HEK293 (cell line): ENCODE measurements around the gene PAX6.

Experiments used
- CTCF ChIA-PET: fragments of 350-600 bp; formaldehyde crosslinking; extraction: SDS; loops from one replicate; lab custom pipeline; 2021; ENCODE audit warnings: antibody characterized with exemption; lab: Yijun Ruan, JAX
- POLR2A ChIA-PET: fragments of 300-600 bp; formaldehyde crosslinking; extraction: SDS; loops from one replicate; lab custom pipeline; 2020; ENCODE audit warnings: antibody characterized with exemption, inconsistent platforms; lab: Yijun Ruan, JAX
- H3K27ac ChIP-seq: fragments of 200-500 bp; sonication (Bioruptor generic); 2 replicates; pipeline ENCODE4 v1.5.1; 2014; ENCODE audit warnings: low read depth, low read length, control low read depth, inconsistent platforms; ENCODE audit errors: extremely low read depth
- H3K36me3 ChIP-seq, 2 experiments: fragments of 200-500 bp in 1 of 2; sonication (Bioruptor generic) in 1 of 2; 1 replicate in 1 of 2; 2 replicates in 1 of 2; pipeline ENCODE4 v1.5.1; 2014 to 2017; ENCODE audit warnings: inconsistent platforms in 2 of 2, low read length in 2 of 2; ENCODE audit not compliant: control insufficient read depth in 2 of 2, insufficient read depth in 1 of 2
- H3K4me1 ChIP-seq: fragments of 200-500 bp; sonication (Bioruptor generic); 2 replicates; pipeline ENCODE4 v1.5.1; 2014; ENCODE audit warnings: mild to moderate bottlenecking, low read length, inconsistent platforms; ENCODE audit not compliant: control insufficient read depth, insufficient read depth
- H3K4me3 ChIP-seq: 2 replicates; pipeline ENCODE4 v1.5.1; 2011; ENCODE audit warnings: low read depth, mild to moderate bottlenecking, control low read depth, low read length, moderate library complexity
- H3K9me3 ChIP-seq: fragments of 200-500 bp; sonication (Bioruptor generic); 2 replicates; pipeline ENCODE4 v1.5.1; 2014; ENCODE audit warnings: low read depth, low read length, inconsistent platforms; ENCODE audit not compliant: control insufficient read depth, insufficient read depth
- GFI1B ChIP-seq: fragments of 450-650 bp; formaldehyde crosslinking; IDR thresholded peaks from 2 replicates; pipeline ENCODE4 v1.5.1; 2016; ENCODE audit warnings: missing biosample characterization, missing genetic modification characterization
- GLI4 ChIP-seq: fragments of 450-650 bp; formaldehyde crosslinking; IDR thresholded peaks from 2 replicates; pipeline ENCODE4 v1.5.1; 2016; ENCODE audit warnings: missing biosample characterization, missing genetic modification characterization
- GLIS2 ChIP-seq: fragments of 450-650 bp; formaldehyde crosslinking; IDR thresholded peaks from 2 replicates; pipeline ENCODE4 v1.5.1; 2016; ENCODE audit warnings: missing biosample characterization, missing genetic modification characterization
- PATZ1 ChIP-seq: fragments of 450-650 bp; formaldehyde crosslinking; IDR thresholded peaks from 2 replicates; pipeline ENCODE4 v1.5.1; 2016; ENCODE audit warnings: missing biosample characterization, missing genetic modification characterization
- SCRT2 ChIP-seq: fragments of 450-650 bp; formaldehyde crosslinking; IDR thresholded peaks from 2 replicates; pipeline ENCODE4 v1.5.1; 2016; ENCODE audit warnings: missing biosample characterization, missing genetic modification characterization
- ZBTB48 ChIP-seq: fragments of 450-650 bp; formaldehyde crosslinking; IDR thresholded peaks from 2 replicates; pipeline ENCODE4 v1.5.1; 2016; ENCODE audit warnings: missing biosample characterization, missing genetic modification characterization
- ZBTB7A ChIP-seq: fragments of 450-650 bp; formaldehyde crosslinking; IDR thresholded peaks from 2 replicates; pipeline ENCODE4 v1.5.1; 2016; ENCODE audit warnings: low read depth, missing biosample characterization, missing genetic modification characterization
- ZNF121 ChIP-seq: fragments of 450-650 bp; formaldehyde crosslinking; IDR thresholded peaks from 2 replicates; pipeline ENCODE4 v1.5.1; 2016; ENCODE audit warnings: missing biosample characterization, missing genetic modification characterization
- ZNF132 ChIP-seq: fragments of 450-650 bp; formaldehyde crosslinking; IDR thresholded peaks from 2 replicates; pipeline ENCODE4 v1.5.1; 2017; ENCODE audit warnings: missing biosample characterization, missing genetic modification characterization, borderline replicate concordance
- ZNF157 ChIP-seq: fragments of 450-650 bp; formaldehyde crosslinking; IDR thresholded peaks from 2 replicates; pipeline ENCODE4 v1.5.1; 2016; ENCODE audit warnings: missing biosample characterization, missing genetic modification characterization
- ZNF174 ChIP-seq: fragments of 450-650 bp; formaldehyde crosslinking; IDR thresholded peaks from 2 replicates; pipeline ENCODE4 v1.5.0; 2017; ENCODE audit warnings: missing biosample characterization, mild to moderate bottlenecking, missing genetic modification characterization
- ZNF221 ChIP-seq: fragments of 450-650 bp; formaldehyde crosslinking; IDR thresholded peaks from 2 replicates; pipeline ENCODE4 v1.5.1; 2017; ENCODE audit warnings: missing biosample characterization, missing genetic modification characterization, borderline replicate concordance
- ZNF23 ChIP-seq: fragments of 450-650 bp; formaldehyde crosslinking; IDR thresholded peaks from 2 replicates; pipeline ENCODE4 v1.5.1; 2016; ENCODE audit warnings: missing biosample characterization, missing genetic modification characterization, borderline replicate concordance
- ZNF248 ChIP-seq: fragments of 450-650 bp; formaldehyde crosslinking; IDR thresholded peaks from 2 replicates; pipeline ENCODE4 v1.5.1; 2017; ENCODE audit warnings: missing biosample characterization, missing genetic modification characterization
- ZNF324 ChIP-seq: fragments of 450-650 bp; formaldehyde crosslinking; IDR thresholded peaks from 2 replicates; pipeline ENCODE4 v1.5.1; 2016; ENCODE audit warnings: missing biosample characterization, missing genetic modification characterization
- ZNF529 ChIP-seq: fragments of 450-650 bp; formaldehyde crosslinking; IDR thresholded peaks from 2 replicates; pipeline ENCODE4 v1.5.1; 2017; ENCODE audit warnings: missing genetic modification characterization, missing biosample characterization; ENCODE audit not compliant: insufficient replicate concordance
- ZNF560 ChIP-seq: fragments of 450-650 bp; formaldehyde crosslinking; IDR thresholded peaks from 2 replicates; pipeline ENCODE4 v1.5.1; 2017; ENCODE audit warnings: missing biosample characterization, missing genetic modification characterization, borderline replicate concordance
- ZNF660 ChIP-seq: fragments of 450-650 bp; IDR thresholded peaks from 2 replicates; pipeline ENCODE4 v1.5.1; 2018; ENCODE audit warnings: missing biosample characterization, mild to moderate bottlenecking, missing genetic modification characterization
- ZNF664 ChIP-seq: fragments of 450-650 bp; formaldehyde crosslinking; IDR thresholded peaks from 2 replicates; pipeline ENCODE4 v1.5.1; 2016; ENCODE audit warnings: missing biosample characterization, missing genetic modification characterization
- ZNF670 ChIP-seq: fragments of 450-650 bp; formaldehyde crosslinking; IDR thresholded peaks from 2 replicates; pipeline ENCODE4 v1.5.1; 2016; ENCODE audit warnings: missing biosample characterization, missing genetic modification characterization, low read depth
- ZNF692 ChIP-seq: fragments of 450-650 bp; formaldehyde crosslinking; IDR thresholded peaks from 2 replicates; pipeline ENCODE4 v1.5.1; 2016; ENCODE audit warnings: missing biosample characterization, missing genetic modification characterization
- TF ChIP-seq, protein P1 (sequence below): fragments of 450-650 bp; formaldehyde crosslinking; IDR thresholded peaks from 2 replicates; pipeline ENCODE4 v1.5.1; 2016; ENCODE audit warnings: missing biosample characterization, missing genetic modification characterization
- TF ChIP-seq, protein P2 (sequence below): fragments of 450-650 bp; formaldehyde crosslinking; IDR thresholded peaks from 2 replicates; pipeline ENCODE4 v1.5.1; 2016; ENCODE audit warnings: missing biosample characterization, missing genetic modification characterization, low read depth
- TF ChIP-seq, protein P3 (sequence below): fragments of 450-650 bp; formaldehyde crosslinking; IDR thresholded peaks from 2 replicates; pipeline ENCODE4 v1.5.1; 2016; ENCODE audit warnings: missing biosample characterization, missing genetic modification characterization

Gene PAX6

DNA sequence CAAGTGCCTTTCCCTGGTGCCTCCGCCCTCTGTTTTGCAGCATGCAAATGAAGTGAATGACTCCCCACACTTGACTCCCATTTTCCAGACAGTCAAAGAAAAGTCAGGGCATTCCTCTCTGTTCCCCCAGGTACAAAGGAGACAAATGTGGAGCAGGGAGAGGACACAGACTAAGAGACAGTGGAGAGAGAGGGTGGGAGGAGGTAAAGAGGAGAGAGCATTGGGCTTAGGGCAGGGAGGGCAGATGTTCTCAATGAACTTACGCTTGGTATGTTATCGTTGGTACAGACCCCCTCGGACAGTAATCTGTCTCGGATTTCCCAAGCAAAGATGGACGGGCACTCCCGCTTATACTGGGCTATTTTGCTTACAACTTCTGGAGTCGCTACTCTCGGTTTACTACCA, 9.8 kb downstream of the PAX6 start:
- ChIA-PET CTCF (interaction anchor here (1.2 kb wide), 2 partner anchors 159 to 374 kb away, joined by 3 to 4 read pairs; no protein-coding TSS in a partner anchor), POLR2A (no interaction called here)
- H3K4me3 ChIP-seq: no peak overlapping the region
- H3K4me1 ChIP-seq: no peaks in the 10 kb centered on the region
- no peaks in the 10 kb centered on the region for H3K9me3 ChIP-seq
- H3K36me3 ChIP-seq: peaks cover 4 to 78% of the 10 kb centered on the region in 2 experiments; a peak in 2 of 3 replicates
- TF ChIP-seq ZNF157 (no peak), ZNF132 (no peak), ZNF692 (tag by site-specific recombination) (no peak), ZNF560 (tag by site-specific recombination) (no peak), ZNF324 (tag by site-specific recombination) (no peak), GLIS2 (tag by site-specific recombination) (no peak), ZNF529 (tag by site-specific recombination) (no peak), ZNF670 (tag by site-specific recombination) (no peak), ZBTB48 (no peak), ZNF174 (tag by site-specific recombination) (no peak), ZBTB7A (tag by site-specific recombination) (no peak), GLI4 (tag by site-specific recombination) (no peak), ZNF23 (tag by site-specific recombination) (no peak), SCRT2 (no peak)
- TF ChIP-seq, protein P1, sequence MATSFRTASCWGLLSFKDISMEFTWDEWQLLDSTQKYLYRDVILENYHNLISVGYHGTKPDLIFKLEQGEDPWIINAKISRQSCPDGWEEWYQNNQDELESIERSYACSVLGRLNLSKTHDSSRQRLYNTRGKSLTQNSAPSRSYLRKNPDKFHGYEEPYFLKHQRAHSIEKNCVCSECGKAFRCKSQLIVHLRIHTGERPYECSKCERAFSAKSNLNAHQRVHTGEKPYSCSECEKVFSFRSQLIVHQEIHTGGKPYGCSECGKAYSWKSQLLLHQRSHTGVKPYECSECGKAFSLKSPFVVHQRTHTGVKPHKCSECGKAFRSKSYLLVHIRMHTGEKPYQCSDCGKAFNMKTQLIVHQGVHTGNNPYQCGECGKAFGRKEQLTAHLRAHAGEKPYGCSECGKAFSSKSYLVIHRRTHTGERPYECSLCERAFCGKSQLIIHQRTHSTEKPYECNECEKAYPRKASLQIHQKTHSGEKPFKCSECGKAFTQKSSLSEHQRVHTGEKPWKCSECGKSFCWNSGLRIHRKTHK (tag by site-specific recombination): no peak
- TF ChIP-seq, protein P2, sequence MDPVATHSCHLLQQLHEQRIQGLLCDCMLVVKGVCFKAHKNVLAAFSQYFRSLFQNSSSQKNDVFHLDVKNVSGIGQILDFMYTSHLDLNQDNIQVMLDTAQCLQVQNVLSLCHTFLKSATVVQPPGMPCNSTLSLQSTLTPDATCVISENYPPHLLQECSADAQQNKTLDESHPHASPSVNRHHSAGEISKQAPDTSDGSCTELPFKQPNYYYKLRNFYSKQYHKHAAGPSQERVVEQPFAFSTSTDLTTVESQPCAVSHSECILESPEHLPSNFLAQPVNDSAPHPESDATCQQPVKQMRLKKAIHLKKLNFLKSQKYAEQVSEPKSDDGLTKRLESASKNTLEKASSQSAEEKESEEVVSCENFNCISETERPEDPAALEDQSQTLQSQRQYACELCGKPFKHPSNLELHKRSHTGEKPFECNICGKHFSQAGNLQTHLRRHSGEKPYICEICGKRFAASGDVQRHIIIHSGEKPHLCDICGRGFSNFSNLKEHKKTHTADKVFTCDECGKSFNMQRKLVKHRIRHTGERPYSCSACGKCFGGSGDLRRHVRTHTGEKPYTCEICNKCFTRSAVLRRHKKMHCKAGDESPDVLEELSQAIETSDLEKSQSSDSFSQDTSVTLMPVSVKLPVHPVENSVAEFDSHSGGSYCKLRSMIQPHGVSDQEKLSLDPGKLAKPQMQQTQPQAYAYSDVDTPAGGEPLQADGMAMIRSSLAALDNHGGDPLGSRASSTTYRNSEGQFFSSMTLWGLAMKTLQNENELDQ (tag by site-specific recombination): no peak
- TF ChIP-seq, protein P3, sequence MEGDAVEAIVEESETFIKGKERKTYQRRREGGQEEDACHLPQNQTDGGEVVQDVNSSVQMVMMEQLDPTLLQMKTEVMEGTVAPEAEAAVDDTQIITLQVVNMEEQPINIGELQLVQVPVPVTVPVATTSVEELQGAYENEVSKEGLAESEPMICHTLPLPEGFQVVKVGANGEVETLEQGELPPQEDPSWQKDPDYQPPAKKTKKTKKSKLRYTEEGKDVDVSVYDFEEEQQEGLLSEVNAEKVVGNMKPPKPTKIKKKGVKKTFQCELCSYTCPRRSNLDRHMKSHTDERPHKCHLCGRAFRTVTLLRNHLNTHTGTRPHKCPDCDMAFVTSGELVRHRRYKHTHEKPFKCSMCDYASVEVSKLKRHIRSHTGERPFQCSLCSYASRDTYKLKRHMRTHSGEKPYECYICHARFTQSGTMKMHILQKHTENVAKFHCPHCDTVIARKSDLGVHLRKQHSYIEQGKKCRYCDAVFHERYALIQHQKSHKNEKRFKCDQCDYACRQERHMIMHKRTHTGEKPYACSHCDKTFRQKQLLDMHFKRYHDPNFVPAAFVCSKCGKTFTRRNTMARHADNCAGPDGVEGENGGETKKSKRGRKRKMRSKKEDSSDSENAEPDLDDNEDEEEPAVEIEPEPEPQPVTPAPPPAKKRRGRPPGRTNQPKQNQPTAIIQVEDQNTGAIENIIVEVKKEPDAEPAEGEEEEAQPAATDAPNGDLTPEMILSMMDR (tag by site-specific recombination): no peak
- TF ChIP-seq, all 188 proteins: peak for 0
- H3K27ac ChIP-seq: no peak overlapping the region

- ChIA-PET POLR2A (no interaction called here), CTCF (interaction anchor here (0.6 to 1.2 kb wide), 2 partner anchors 48 to 375 kb away, joined by 3 to 4 read pairs; no protein-coding TSS in a partner anchor)
- no peaks in the 10 kb centered on the region for H3K4me1 ChIP-seq
- H3K36me3 ChIP-seq: peaks cover 4 to 78% of the 10 kb centered on the region in 2 experiments; a peak in 2 of 3 replicates
- no peak overlapping the region for H3K4me3 ChIP-seq
- H3K9me3 ChIP-seq: no peaks in the 10 kb centered on the region
- H3K27ac ChIP-seq: no peak overlapping the region
- no peak for TF ChIP-seq ZNF664 (tag by site-specific recombination)
- no peak for TF ChIP-seq ZNF221
- TF ChIP-seq PATZ1 (tag by site-specific recombination): no peak
- TF ChIP-seq ZNF248 (tag by site-specific recombination): no peak
- no peak for TF ChIP-seq GFI1B (tag by site-specific recombination)
- no peak for TF ChIP-seq ZNF670 (tag by site-specific recombination)
- TF ChIP-seq ZNF660: no peak
- TF ChIP-seq ZNF121 (tag by site-specific recombination): no peak
These were observed 10.5 kb downstream of the PAX6 start for GRCh38 chr11:31800398-31801265.
